ENCODE data around the gene MSI2.

DNA sequence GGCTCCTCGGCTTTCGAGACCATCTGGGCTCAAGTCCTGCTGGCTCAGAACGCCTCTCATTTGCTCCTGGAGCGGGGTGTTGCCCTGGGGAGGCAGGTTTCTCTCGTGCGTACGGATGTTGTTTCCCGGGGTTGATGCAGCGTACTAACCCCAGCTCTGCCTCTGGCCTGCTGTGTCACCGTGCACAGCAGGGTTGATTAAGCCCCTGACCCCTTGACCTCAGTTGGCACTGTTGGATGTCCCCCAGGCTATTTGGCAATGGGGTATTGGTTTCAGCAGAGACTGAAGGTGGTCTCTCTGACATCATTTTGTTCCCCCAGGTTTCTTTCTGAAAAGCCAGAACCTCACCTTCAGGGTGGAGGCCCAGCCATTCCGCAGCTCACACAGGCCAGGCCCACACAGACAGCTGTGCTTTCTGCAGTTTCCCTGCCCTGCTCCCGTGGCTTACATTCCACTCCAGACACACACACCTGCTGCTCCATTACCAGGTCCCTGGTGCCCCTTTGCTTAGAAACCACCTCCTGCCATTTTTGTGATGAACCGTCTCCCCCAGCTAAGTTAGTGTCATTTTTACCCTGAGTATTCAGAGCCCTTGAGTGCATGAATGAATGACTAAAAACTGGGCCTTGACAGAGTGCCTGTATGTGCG lies 255.3 kb downstream of the MSI2 start:
- no peak for TF ChIP-seq EZH2phosphoT487 (conservative IDR thresholded peaks at IDR 0.05; ENCODE audit: low read length)
- TF ChIP-seq, protein P1, sequence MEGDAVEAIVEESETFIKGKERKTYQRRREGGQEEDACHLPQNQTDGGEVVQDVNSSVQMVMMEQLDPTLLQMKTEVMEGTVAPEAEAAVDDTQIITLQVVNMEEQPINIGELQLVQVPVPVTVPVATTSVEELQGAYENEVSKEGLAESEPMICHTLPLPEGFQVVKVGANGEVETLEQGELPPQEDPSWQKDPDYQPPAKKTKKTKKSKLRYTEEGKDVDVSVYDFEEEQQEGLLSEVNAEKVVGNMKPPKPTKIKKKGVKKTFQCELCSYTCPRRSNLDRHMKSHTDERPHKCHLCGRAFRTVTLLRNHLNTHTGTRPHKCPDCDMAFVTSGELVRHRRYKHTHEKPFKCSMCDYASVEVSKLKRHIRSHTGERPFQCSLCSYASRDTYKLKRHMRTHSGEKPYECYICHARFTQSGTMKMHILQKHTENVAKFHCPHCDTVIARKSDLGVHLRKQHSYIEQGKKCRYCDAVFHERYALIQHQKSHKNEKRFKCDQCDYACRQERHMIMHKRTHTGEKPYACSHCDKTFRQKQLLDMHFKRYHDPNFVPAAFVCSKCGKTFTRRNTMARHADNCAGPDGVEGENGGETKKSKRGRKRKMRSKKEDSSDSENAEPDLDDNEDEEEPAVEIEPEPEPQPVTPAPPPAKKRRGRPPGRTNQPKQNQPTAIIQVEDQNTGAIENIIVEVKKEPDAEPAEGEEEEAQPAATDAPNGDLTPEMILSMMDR (IDR thresholded peaks at IDR 0.05; ENCODE audit: insufficient read depth, low read length, poor library complexity, severe bottlenecking): no peak

Measured in SU-DHL-6 (cell line).